ENCODE measurements around the gene GNAO1. TPM values are rescaled to one million over a fixed set of nuclear protein-coding genes. Genes with fewer than 3 reads are reported as not detected.

GNAO1 gene
- total RNA-seq, 1 donor from 2014 or later, result 14.6 TPM

- no peak for DNase-seq (ENCODE audit: low spot score, unreplicated experiment)
- no peak for TF ChIP-seq CTCF (IDR thresholded peaks at IDR 0.05; ENCODE audit: unreplicated experiment)
- Mint-ChIP-seq H3K27ac (no peak overlapping the region), H3K27me3 (peaks cover 22% of the 10 kb centered on the region), H3K9me3 (ENCODE audit: low read depth) (peaks cover 14% of the 10 kb centered on the region), H3K4me3 (ENCODE audit: low read depth) (no peak overlapping the region), H3K36me3 (ENCODE audit: insufficient read depth) (no peaks in the 10 kb centered on the region), H3K4me1 (ENCODE audit: low read depth) (no peaks in the 10 kb centered on the region)
Measured at GRCh38 chr16:56183266-56183665, 8.0 kb upstream of the GNAO1 start.

GRCh38 chr16:56190048-56190676 is 1.1 kb upstream of the GNAO1 start:
- no peaks in the 10 kb centered on the region for H3K4me1 Mint-ChIP-seq (ENCODE audit: low read depth)
- peak overlapping the region; percentile 77 for H3K4me3 Mint-ChIP-seq (ENCODE audit: low read depth)
- H3K9me3 Mint-ChIP-seq (ENCODE audit: low read depth), result no peaks in the 10 kb centered on the region
- no peaks in the 10 kb centered on the region for H3K36me3 Mint-ChIP-seq (ENCODE audit: insufficient read depth)
- peak overlapping the region; percentile 49 for H3K27ac Mint-ChIP-seq
- H3K27me3 Mint-ChIP-seq, result peaks cover 60% of the 10 kb centered on the region
- TF ChIP-seq CTCF (IDR thresholded peaks at IDR 0.05; ENCODE audit: unreplicated experiment), result no peak
- DNase-seq (ENCODE audit: low spot score, unreplicated experiment), result no peak

- TF ChIP-seq CTCF (IDR thresholded peaks at IDR 0.05; ENCODE audit: unreplicated experiment), result no peak
- Mint-ChIP-seq H3K4me1 (ENCODE audit: low read depth) (no peaks in the 10 kb centered on the region), H3K4me3 (ENCODE audit: low read depth) (peak overlapping the region; percentile 77), H3K27me3 (peaks cover 60% of the 10 kb centered on the region), H3K36me3 (ENCODE audit: insufficient read depth) (no peaks in the 10 kb centered on the region), H3K27ac (no peak overlapping the region), H3K9me3 (ENCODE audit: low read depth) (no peaks in the 10 kb centered on the region)
- no peak for DNase-seq (ENCODE audit: low spot score, unreplicated experiment)
Measured at GRCh38 chr16:56190677-56191155, 573 bp upstream of the GNAO1 start.

- Mint-ChIP-seq H3K4me1 (ENCODE audit: low read depth) (no peaks in the 10 kb centered on the region), H3K27ac (peak overlapping the region; percentile 56), H3K4me3 (ENCODE audit: low read depth) (peak overlapping the region; percentile 77), H3K27me3 (peaks cover 54% of the 10 kb centered on the region), H3K36me3 (ENCODE audit: insufficient read depth) (no peaks in the 10 kb centered on the region), H3K9me3 (ENCODE audit: low read depth) (no peaks in the 10 kb centered on the region)
- TF ChIP-seq CTCF (IDR thresholded peaks at IDR 0.05; ENCODE audit: unreplicated experiment), result no peak
- no peak for DNase-seq (ENCODE audit: low spot score, unreplicated experiment)
Measured at GRCh38 chr16:56191835-56192634, 746 bp downstream of the GNAO1 start.

GRCh38 chr16:56192635-56192945 is 1.3 kb downstream of the GNAO1 start:
- peaks cover 57% of the 10 kb centered on the region for H3K27me3 Mint-ChIP-seq
- H3K4me3 Mint-ChIP-seq (ENCODE audit: low read depth), result peak overlapping the region; percentile 77
- TF ChIP-seq CTCF (IDR thresholded peaks at IDR 0.05; ENCODE audit: unreplicated experiment), result no peak
- no peaks in the 10 kb centered on the region for H3K36me3 Mint-ChIP-seq (ENCODE audit: insufficient read depth)
- no peaks in the 10 kb centered on the region for H3K9me3 Mint-ChIP-seq (ENCODE audit: low read depth)
- no peaks in the 10 kb centered on the region for H3K4me1 Mint-ChIP-seq (ENCODE audit: low read depth)
- DNase-seq (ENCODE audit: low spot score, unreplicated experiment), result no peak
- H3K27ac Mint-ChIP-seq, result no peak overlapping the region

Data from progenitor cell of endocrine pancreas (in vitro differentiated cells).